BLaER1 treated with 17β-estradiol and CSF1 and Interleukin-3, amounts not matched to agents 10 nM and 100 nM (cell line): ENCODE data around the gene GNAI1.

ENCODE experiments used
- H3K27ac ChIP-seq, 11 experiments: shearing (Covaris generic); formaldehyde crosslinking; 2 replicates each; pipeline ENCODE4 v1.8.1; 2022
- H3K27me3 ChIP-seq, 11 experiments: shearing (Covaris generic); formaldehyde crosslinking; 2 replicates each; pipeline ENCODE4 v1.8.1; 2022
- H3K36me3 ChIP-seq, 11 experiments: shearing (Covaris generic); formaldehyde crosslinking; 2 replicates each; pipeline ENCODE4 v1.8.1; 2022
- H3K4me1 ChIP-seq, 10 experiments: shearing (Covaris generic); formaldehyde crosslinking; 2 replicates each; pipeline ENCODE4 v1.8.1; 2022
- H3K4me2 ChIP-seq, 11 experiments: shearing (Covaris generic); formaldehyde crosslinking; 2 replicates each; pipeline ENCODE4 v1.8.1; 2022
- H3K4me3 ChIP-seq, 10 experiments: shearing (Covaris generic); formaldehyde crosslinking; 2 replicates each; pipeline ENCODE4 v1.8.1; 2022
- H3K9ac ChIP-seq, 11 experiments: shearing (Covaris generic); formaldehyde crosslinking; 2 replicates each; pipeline ENCODE4 v1.8.1; 2022
- H3K9me3 ChIP-seq, 11 experiments: shearing (Covaris generic); formaldehyde crosslinking; replicated peaks in 1 of 11; 2 replicates each; pipeline ENCODE4 v1.8.1; 2022
- H4K20me1 ChIP-seq, 11 experiments: shearing (Covaris generic); formaldehyde crosslinking; 2 replicates each; pipeline ENCODE4 v1.8.1; 2022
- Cebpa-rat ChIP-seq, 11 experiments: shearing (Covaris generic); IDR thresholded peaks; 2 replicates each; pipeline ENCODE4 v1.8.1; 2022

The GNAI1 gene

GRCh38 chr7:80204454-80204853 is 69.8 kb downstream of the GNAI1 start:
- no peaks in the 10 kb centered on the region for H3K9me3 ChIP-seq
- H3K36me3 ChIP-seq, result peaks cover 5 to 36% (median 13%) of the 10 kb centered on the region in 11 experiments; a peak in 10 of 22 replicates
- H3K4me2 ChIP-seq, result no peak overlapping the region
- no peak for TF ChIP-seq Cebpa-rat (IDR thresholded peaks at IDR 0.05)
- H3K4me3 ChIP-seq, result no peak overlapping the region
- peaks cover 9 to 28% (median 16%) of the 10 kb centered on the region in 10 experiments; a peak in 17 of 20 replicates for H3K4me1 ChIP-seq
- H3K27me3 ChIP-seq, result no peaks in the 10 kb centered on the region
- no peaks in the 10 kb centered on the region for H4K20me1 ChIP-seq
- H3K27ac ChIP-seq, result no peak overlapping the region
- no peak overlapping the region for H3K9ac ChIP-seq

DNA sequence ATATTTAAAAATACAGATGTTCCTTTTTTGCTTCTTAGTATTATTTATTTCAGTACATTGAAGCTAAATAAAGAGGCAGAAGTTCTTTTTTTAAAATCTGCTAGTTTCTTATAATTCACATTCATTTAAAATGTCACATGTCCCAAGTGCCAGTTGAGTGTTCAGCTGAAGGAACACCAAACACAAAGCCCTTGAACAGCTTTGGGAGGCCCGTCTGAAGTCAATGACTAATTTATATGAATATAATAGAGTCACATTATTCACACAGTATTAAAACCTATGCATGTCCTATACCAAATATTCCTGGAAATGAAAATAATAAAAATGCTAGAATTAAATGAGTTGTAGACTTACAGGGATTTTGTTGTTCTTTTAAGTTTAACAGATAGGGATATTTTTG is 70.3 kb downstream of the GNAI1 start:
- no peak overlapping the region for H3K4me2 ChIP-seq
- no peak overlapping the region for H3K27ac ChIP-seq
- H3K4me3 ChIP-seq, result no peak overlapping the region
- H3K4me1 ChIP-seq, result peaks cover 9 to 28% (median 16%) of the 10 kb centered on the region in 10 experiments; a peak in 17 of 20 replicates
- no peaks in the 10 kb centered on the region for H3K9me3 ChIP-seq
- no peaks in the 10 kb centered on the region for H4K20me1 ChIP-seq
- no peaks in the 10 kb centered on the region for H3K27me3 ChIP-seq
- H3K9ac ChIP-seq, result no peak overlapping the region
- H3K36me3 ChIP-seq, result peaks cover 5 to 31% (median 13%) of the 10 kb centered on the region in 11 experiments; a peak in 9 of 22 replicates
- no peak for TF ChIP-seq Cebpa-rat (IDR thresholded peaks at IDR 0.05)

DNA sequence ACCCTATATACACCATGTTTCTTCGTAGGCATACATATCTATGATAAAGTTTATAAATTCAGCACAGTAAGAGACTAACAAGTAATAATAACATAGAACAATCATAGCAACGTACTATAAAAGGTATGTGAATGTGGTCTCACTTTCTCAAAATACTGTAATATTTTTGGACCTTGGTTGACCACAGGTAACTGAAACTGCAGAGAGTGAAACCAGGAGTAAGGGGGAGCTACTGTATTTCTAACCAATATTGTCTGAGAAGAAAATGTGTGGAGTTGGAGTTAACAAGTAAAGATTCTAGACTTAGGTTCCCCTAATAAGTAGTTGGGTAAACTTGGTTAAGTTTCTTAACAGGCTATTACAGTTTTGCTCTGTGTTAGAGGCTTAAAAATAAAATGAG is 72.1 kb downstream of the GNAI1 start:
- Histone ChIP-seq H3K27me3 (no peaks in the 10 kb centered on the region), H3K36me3 (peaks cover 0 to 28% (median 14%) of the 10 kb centered on the region in 11 experiments; a peak in 15 of 22 replicates), H3K27ac (peak overlapping the region in 8 of 11 experiments; percentile 1 to 76 (median 45); a peak in 11 of 22 replicates), H4K20me1 (no peaks in the 10 kb centered on the region), H3K9me3 (no peaks in the 10 kb centered on the region), H3K4me2 (peak overlapping the region in 9 of 11 experiments; percentile 6 to 57 (median 43); a peak in 15 of 22 replicates), H3K9ac (peak overlapping the region in 1 of 11 experiments; percentile 38; a peak in 2 of 22 replicates), H3K4me3 (no peak overlapping the region), H3K4me1 (peaks cover 9 to 32% (median 16%) of the 10 kb centered on the region in 10 experiments; a peak in 17 of 20 replicates)
- TF ChIP-seq Cebpa-rat (IDR thresholded peaks at IDR 0.05), result no peak

DNA sequence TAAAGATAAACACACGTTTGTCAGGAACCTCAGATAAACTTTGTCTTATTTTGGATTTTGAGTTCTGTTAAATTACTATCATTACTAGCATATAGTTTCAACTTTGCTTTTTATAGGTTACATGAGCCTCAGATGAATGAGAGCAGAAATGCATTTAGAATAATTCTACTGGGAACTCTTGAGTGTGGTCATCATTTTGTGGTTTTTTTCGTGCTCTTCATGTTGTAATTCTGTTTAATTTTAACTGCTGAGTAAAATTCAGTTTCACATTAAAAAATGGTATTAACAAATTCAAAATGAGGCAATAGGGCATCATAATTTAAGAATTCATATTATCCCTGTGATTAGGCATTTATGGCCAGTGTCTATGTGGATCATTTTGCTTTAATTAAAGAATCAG is 72.9 kb downstream of the GNAI1 start:
- TF ChIP-seq Cebpa-rat (IDR thresholded peaks at IDR 0.05), result no peak

DNA sequence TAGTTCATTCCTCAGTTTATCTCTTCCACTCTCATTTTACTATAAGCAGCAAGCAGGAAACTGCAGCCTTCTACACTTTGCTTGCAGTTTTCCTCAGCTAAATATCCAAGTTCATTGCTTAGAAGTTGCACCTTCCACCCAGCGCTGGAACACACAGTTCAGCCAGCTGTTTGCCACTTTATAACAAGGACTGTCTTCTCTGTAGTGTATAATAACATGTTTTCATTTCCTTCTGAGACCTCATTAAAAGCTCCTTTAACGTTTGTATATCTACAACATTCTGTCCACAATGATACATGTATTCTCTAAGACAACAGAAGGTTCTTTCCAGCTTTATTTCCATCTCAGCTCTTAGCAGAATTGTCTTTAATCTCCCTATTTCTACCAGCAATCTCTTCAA is 74.1 kb downstream of the GNAI1 start:
- Histone ChIP-seq H3K4me3 (no peak overlapping the region), H3K36me3 (peaks cover 5 to 42% (median 21%) of the 10 kb centered on the region in 11 experiments; a peak in 17 of 22 replicates), H3K27me3 (no peaks in the 10 kb centered on the region), H3K4me1 (peaks cover 9 to 32% (median 16%) of the 10 kb centered on the region in 10 experiments; a peak in 17 of 20 replicates), H3K9me3 (no peaks in the 10 kb centered on the region), H3K9ac (no peak overlapping the region), H4K20me1 (no peaks in the 10 kb centered on the region), H3K4me2 (peak overlapping the region in 3 of 11 experiments; percentile 1 to 43 (median 6); a peak in 3 of 22 replicates), H3K27ac (peak overlapping the region in 2 of 11 experiments; percentile 62 to 76; a peak in 3 of 22 replicates)
- TF ChIP-seq Cebpa-rat (IDR thresholded peaks at IDR 0.05), result no peak

More for the DNA sequence above, 72.9 kb downstream of the GNAI1 start:
- Histone ChIP-seq H3K4me2 (peak overlapping the region in 9 of 11 experiments; percentile 7 to 57 (median 43); a peak in 16 of 22 replicates), H3K9ac (peak overlapping the region in 1 of 11 experiments; percentile 15; a peak in 3 of 22 replicates), H3K27ac (peak overlapping the region in 7 of 11 experiments; percentile 31 to 76 (median 45); a peak in 11 of 22 replicates), H3K9me3 (no peaks in the 10 kb centered on the region), H3K4me1 (peaks cover 9 to 32% (median 16%) of the 10 kb centered on the region in 10 experiments; a peak in 17 of 20 replicates), H3K27me3 (no peaks in the 10 kb centered on the region), H3K36me3 (peaks cover 0 to 32% (median 14%) of the 10 kb centered on the region in 11 experiments; a peak in 14 of 22 replicates), H3K4me3 (no peak overlapping the region), H4K20me1 (no peaks in the 10 kb centered on the region)

DNA sequence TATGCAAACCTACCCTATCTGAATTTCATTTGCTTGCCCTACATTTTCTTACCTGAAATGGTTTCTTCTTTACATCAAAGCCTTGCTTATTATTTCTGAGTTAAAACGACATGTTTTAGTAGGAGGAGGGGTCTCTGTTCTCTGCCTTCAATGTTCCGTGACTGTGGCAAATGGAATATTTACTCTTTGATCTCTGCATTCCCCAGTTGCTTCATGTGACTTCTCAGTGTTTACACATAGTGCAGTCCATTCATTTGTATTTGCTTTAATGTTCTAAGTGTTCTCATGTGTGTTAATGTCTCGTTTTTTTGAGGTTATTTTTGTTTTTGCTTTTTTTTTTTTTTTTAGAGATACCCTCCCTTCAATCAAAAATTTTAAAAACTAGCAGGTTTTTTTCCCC is 75.8 kb downstream of the GNAI1 start:
- TF ChIP-seq Cebpa-rat (IDR thresholded peaks at IDR 0.05), result no peak
- no peaks in the 10 kb centered on the region for H3K27me3 ChIP-seq
- H4K20me1 ChIP-seq, result no peaks in the 10 kb centered on the region
- H3K4me3 ChIP-seq, result no peak overlapping the region
- no peak overlapping the region for H3K27ac ChIP-seq
- peaks cover 5 to 42% (median 25%) of the 10 kb centered on the region in 11 experiments; a peak in 17 of 22 replicates for H3K36me3 ChIP-seq
- peak overlapping the region in 1 of 11 experiments; percentile 35; a peak in 4 of 22 replicates for H3K4me2 ChIP-seq
- no peak overlapping the region for H3K9ac ChIP-seq
- no peaks in the 10 kb centered on the region for H3K9me3 ChIP-seq
- peaks cover 9 to 38% (median 19%) of the 10 kb centered on the region in 10 experiments; a peak in 17 of 20 replicates for H3K4me1 ChIP-seq

DNA sequence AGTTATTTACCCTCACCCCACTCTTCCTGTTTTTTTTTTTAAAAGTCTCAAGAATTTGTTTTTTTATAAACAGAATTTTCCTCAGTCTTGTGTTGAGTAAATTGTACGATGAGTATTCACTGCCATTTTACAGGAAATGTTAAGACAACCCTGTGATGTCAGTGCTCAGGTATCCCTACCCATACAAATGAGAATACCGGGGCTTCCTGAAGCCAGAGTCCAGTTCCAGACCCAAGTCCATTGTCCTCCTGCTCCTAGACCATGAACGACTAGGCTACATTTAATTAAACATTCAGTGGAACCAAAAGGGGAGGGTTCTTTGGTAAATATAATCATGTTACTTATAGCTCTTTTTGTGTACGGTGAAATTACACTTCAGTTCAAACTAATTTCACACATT is 79.2 kb downstream of the GNAI1 start:
- Histone ChIP-seq H4K20me1 (no peaks in the 10 kb centered on the region), H3K9me3 (no peaks in the 10 kb centered on the region), H3K4me1 (peaks cover 0 to 45% (median 13%) of the 10 kb centered on the region in 10 experiments; a peak in 7 of 20 replicates), H3K36me3 (peaks cover 5 to 42% (median 25%) of the 10 kb centered on the region in 11 experiments; a peak in 17 of 22 replicates), H3K9ac (no peak overlapping the region), H3K4me2 (no peak overlapping the region), H3K27me3 (no peaks in the 10 kb centered on the region), H3K27ac (no peak overlapping the region), H3K4me3 (no peak overlapping the region)
- no peak for TF ChIP-seq Cebpa-rat (IDR thresholded peaks at IDR 0.05)

DNA sequence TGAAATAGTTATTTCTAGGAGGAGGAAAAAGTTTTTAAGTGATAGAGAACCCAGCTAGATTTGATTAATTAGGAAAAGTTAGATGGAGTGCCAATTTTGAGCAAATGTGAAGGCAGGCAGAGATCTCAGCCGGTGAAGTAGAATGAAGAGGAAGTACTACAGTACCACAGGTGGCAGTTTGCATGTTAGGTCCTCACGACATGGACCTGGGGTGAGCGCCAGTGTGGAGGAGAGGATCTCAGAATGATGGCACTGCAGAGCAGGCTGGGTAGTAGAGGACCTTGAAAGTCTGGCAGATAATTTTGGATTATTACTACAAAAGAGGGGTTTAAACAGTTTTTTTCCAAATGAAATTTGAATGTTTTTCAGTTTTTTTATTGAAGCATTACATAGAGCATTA is 81.1 kb downstream of the GNAI1 start:
- no peaks in the 10 kb centered on the region for H4K20me1 ChIP-seq
- no peak for TF ChIP-seq Cebpa-rat (IDR thresholded peaks at IDR 0.05)
- peak overlapping the region in 1 of 11 experiments; percentile 68; a peak in 2 of 22 replicates for H3K27ac ChIP-seq
- no peak overlapping the region for H3K9ac ChIP-seq
- H3K36me3 ChIP-seq, result peaks cover 5 to 55% (median 25%) of the 10 kb centered on the region in 11 experiments; a peak in 17 of 22 replicates
- H3K9me3 ChIP-seq, result no peaks in the 10 kb centered on the region
- peak overlapping the region in 2 of 11 experiments; percentile 14 to 33; a peak in 2 of 22 replicates for H3K4me2 ChIP-seq
- H3K27me3 ChIP-seq, result no peaks in the 10 kb centered on the region
- no peak overlapping the region for H3K4me3 ChIP-seq
- peaks cover 0 to 43% (median 13%) of the 10 kb centered on the region in 10 experiments; a peak in 7 of 20 replicates for H3K4me1 ChIP-seq

- Histone ChIP-seq H3K9me3 (no peaks in the 10 kb centered on the region), H4K20me1 (no peaks in the 10 kb centered on the region), H3K4me3 (no peak overlapping the region), H3K36me3 (peaks cover 0 to 40% (median 16%) of the 10 kb centered on the region in 11 experiments; a peak in 16 of 22 replicates), H3K9ac (no peak overlapping the region), H3K27me3 (no peaks in the 10 kb centered on the region), H3K27ac (peak overlapping the region in 2 of 11 experiments; percentile 5 to 68; a peak in 2 of 22 replicates), H3K4me2 (peak overlapping the region in 6 of 11 experiments; percentile 3 to 59 (median 22); a peak in 7 of 22 replicates), H3K4me1 (peaks cover 0 to 43% (median 13%) of the 10 kb centered on the region in 10 experiments; a peak in 7 of 20 replicates)
- TF ChIP-seq Cebpa-rat (IDR thresholded peaks at IDR 0.05), result no peak
These were observed 82.6 kb downstream of the GNAI1 start for GRCh38 chr7:80216996-80217842.
